Liver (tissue), 9 donors: Measurements from ENCODE around the gene PSAT1. TPM values are rescaled to one million over a fixed set of nuclear protein-coding genes. Genes with fewer than 3 reads are reported as not detected.

Source experiments
- DNase-seq: peaks from one replicate; pipeline ENCODE4 v3.0.0-alpha.2; 2017; ENCODE audit warnings: low spot score
- H3K27ac ChIP-seq, 2 donors: one replicate each; pipeline ENCODE4 v1.7.0; 2013; ENCODE audit warnings: inconsistent platforms in 2 of 2, low read length in 2 of 2, control low read depth in 1 of 2, low read depth in 1 of 2, mild to moderate bottlenecking in 1 of 2
- H3K27me3 ChIP-seq, 4 donors: one replicate each; pipeline versions ENCODE4 v1.6.1 to v1.7.0; 2013; ENCODE audit warnings: low read length in 3 of 4, inconsistent platforms in 1 of 4, mild to moderate bottlenecking in 1 of 4, moderate library complexity in 1 of 4; ENCODE audit not compliant: control insufficient read depth in 4 of 4, insufficient read depth in 4 of 4
- H3K36me3 ChIP-seq, 4 donors: one replicate each; pipeline versions ENCODE4 v1.6.1 to v1.7.0; 2013; ENCODE audit warnings: low read length in 3 of 4, mild to moderate bottlenecking in 3 of 4, low read depth in 1 of 4, moderate library complexity in 1 of 4; ENCODE audit not compliant: control insufficient read depth in 4 of 4, insufficient read depth in 3 of 4
- H3K4me1 ChIP-seq, 4 donors: one replicate each; pipeline versions ENCODE4 v1.6.1 to v1.7.0; 2013; ENCODE audit warnings: low read length in 3 of 4, mild to moderate bottlenecking in 3 of 4, moderate library complexity in 1 of 4; ENCODE audit not compliant: control insufficient read depth in 4 of 4, insufficient read depth in 4 of 4
- H3K4me3 ChIP-seq, 3 donors: one replicate each; pipeline versions ENCODE4 v1.6.1 to v1.7.0; 2013; ENCODE audit warnings: low read length in 3 of 3, control low read depth in 1 of 3, low read depth in 1 of 3, mild to moderate bottlenecking in 1 of 3
- H3K9ac ChIP-seq, 2 donors: one replicate each; pipeline ENCODE4 v1.7.0; 2013; ENCODE audit warnings: low read length in 2 of 2, mild to moderate bottlenecking in 2 of 2, moderate library complexity in 2 of 2, control low read depth in 1 of 2, low read depth in 1 of 2
- H3K9me3 ChIP-seq, 4 donors: one replicate each; pipeline versions ENCODE4 v1.6.1 to v1.7.0; 2013; ENCODE audit warnings: low read length in 3 of 4; ENCODE audit not compliant: control insufficient read depth in 4 of 4
- ATF3 ChIP-seq: IDR thresholded peaks from 2 replicates; pipeline ENCODE4 v1.6.1; 2016; ENCODE audit warnings: antibody characterized with exemption
- EGR1 ChIP-seq, 2 donors: IDR thresholded peaks; 2 replicates each; pipeline ENCODE4 v1.6.1; 2016 to 2018; ENCODE audit warnings: antibody characterized with exemption in 2 of 2, low read depth in 2 of 2
- FOXA1 ChIP-seq: IDR thresholded peaks from 2 replicates; pipeline ENCODE4 v1.6.1; 2016; ENCODE audit warnings: antibody characterized with exemption
- GABPA ChIP-seq, 2 donors: IDR thresholded peaks in 1 of 2; conservative IDR thresholded peaks in 1 of 2; 2 replicates each; pipeline ENCODE4 v1.6.1; 2016; ENCODE audit warnings: antibody characterized with exemption in 2 of 2, mild to moderate bottlenecking in 1 of 2, moderate library complexity in 1 of 2
- HNF4A ChIP-seq, 2 donors: conservative IDR thresholded peaks; 2 replicates each; pipeline ENCODE4 v1.6.1; 2016; ENCODE audit warnings: antibody characterized with exemption in 2 of 2, mild to moderate bottlenecking in 2 of 2
- HNF4G ChIP-seq: IDR thresholded peaks from 2 replicates; pipeline ENCODE4 v1.6.1; 2016; ENCODE audit warnings: antibody characterized with exemption
- JUND ChIP-seq, 2 donors: IDR thresholded peaks; 2 replicates each; pipeline ENCODE4 v1.6.1; 2016; ENCODE audit warnings: antibody characterized with exemption in 2 of 2
- MAX ChIP-seq: IDR thresholded peaks from 2 replicates; pipeline ENCODE4 v1.6.1; 2016; ENCODE audit warnings: antibody characterized with exemption
- NR2F2 ChIP-seq: IDR thresholded peaks from 2 replicates; pipeline ENCODE4 v1.6.1; 2016; ENCODE audit warnings: antibody characterized with exemption
- RAD21 ChIP-seq, 2 donors: IDR thresholded peaks; 2 replicates each; pipeline ENCODE4 v1.6.1; 2016; ENCODE audit warnings: antibody characterized with exemption in 2 of 2, mild to moderate bottlenecking in 2 of 2
- REST ChIP-seq: IDR thresholded peaks from 2 replicates; pipeline ENCODE4 v1.6.1; 2016; ENCODE audit warnings: antibody characterized with exemption, mild to moderate bottlenecking
- RXRA ChIP-seq, 2 donors: IDR thresholded peaks; 2 replicates each; pipeline ENCODE4 v1.6.1; 2017 to 2018; ENCODE audit warnings: antibody characterized with exemption in 2 of 2, mild to moderate bottlenecking in 1 of 2
- SP1 ChIP-seq: IDR thresholded peaks from 2 replicates; pipeline ENCODE4 v1.6.1; 2018; ENCODE audit warnings: antibody characterized with exemption, mild to moderate bottlenecking
- TAF1 ChIP-seq: conservative IDR thresholded peaks from 2 replicates; pipeline ENCODE4 v1.6.1; 2016; ENCODE audit warnings: antibody characterized with exemption, mild to moderate bottlenecking
- YY1 ChIP-seq: IDR thresholded peaks from 2 replicates; pipeline ENCODE4 v1.6.1; 2016; ENCODE audit warnings: antibody characterized with exemption, mild to moderate bottlenecking
- ZBTB33 ChIP-seq: IDR thresholded peaks from 2 replicates; pipeline ENCODE4 v1.6.1; 2016; ENCODE audit warnings: antibody characterized with exemption
- WGBS: extraction: QIAGEN DNeasy Blood & Tissue Kit; methylation state at CpG from one replicate; pipeline ENCODE4 v1.1.7; 2013; 5-methylcytosine and 5-hydroxymethylcytosine counted together
- polyA plus RNA-seq, 2 donors: library from polyadenylated mRNA; stranded (reverse) in 1 of 2; unstranded in 1 of 2; fragments of 200-250 nt in 1 of 2; fragments of >200 nt in 1 of 2; fragmentation: Nextera tagmentation in 1 of 2; extraction: Ambion mirVana in 1 of 2; gene quantifications; one replicate each; pipeline versions ENCODE4 v1.2.1 to v1.2.3, GENCODE V29; 2013 to 2015
- total RNA-seq, 2 donors: library from RNA; depleted of rRNA; stranded (reverse); fragments of >200 nt; gene quantifications; one replicate each; pipeline ENCODE4 v1.2.3, GENCODE V29; 2014
- donor health status: healthy.
- donor health status: healthy.
- donor health status: healthy.
- donor health status: healthy.
- donor health status: healthy.

Gene PSAT1
- total and polyA plus RNA-seq, 4 donors = 28.0 to 156 (median 66.8) TPM

- WGBS = 100% methylated on average over 1 of the region's 1 CpG
- TF ChIP-seq ATF3 (no peak), SP1 (no peak), MAX (no peak), RXRA (IDR thresholded peaks at IDR 0.05) (no peak), ZBTB33 (no peak), FOXA1 (no peak), JUND (IDR thresholded peaks at IDR 0.05) (no peak), TAF1 (no peak), HNF4G (no peak), GABPA (IDR thresholded peaks at IDR 0.05 in 1 of 2, conservative IDR thresholded peaks at IDR 0.05 in 1 of 2) (no peak), EGR1 (IDR thresholded peaks at IDR 0.05; ENCODE audit: low read depth in 2 of 2) (no peak), HNF4A (conservative IDR thresholded peaks at IDR 0.05) (no peak), RAD21 (IDR thresholded peaks at IDR 0.05) (no peak), YY1 (no peak)
- Histone ChIP-seq H3K36me3 (no peaks in the 10 kb centered on the region), H3K27ac (no peak overlapping the region), H3K9ac (no peak overlapping the region), H3K27me3 (no peaks in the 10 kb centered on the region), H3K9me3 (no peaks in the 10 kb centered on the region), H3K4me3 (no peak overlapping the region), H3K4me1 (no peaks in the 10 kb centered on the region)
- no peak for DNase-seq
Measured at GRCh38 chr9:78348848-78349247, 51.9 kb downstream of the PSAT1 start.

- Histone ChIP-seq H3K27me3 (no peaks in the 10 kb centered on the region), H3K9me3 (no peaks in the 10 kb centered on the region), H3K9ac (no peak overlapping the region), H3K27ac (no peak overlapping the region), H3K36me3 (no peaks in the 10 kb centered on the region), H3K4me1 (no peaks in the 10 kb centered on the region), H3K4me3 (no peak overlapping the region)
- no peak for TF ChIP-seq SP1
- TF ChIP-seq GABPA (IDR thresholded peaks at IDR 0.05 in 1 of 2, conservative IDR thresholded peaks at IDR 0.05 in 1 of 2) = no peak
- no peak for TF ChIP-seq HNF4G
- TF ChIP-seq HNF4A (conservative IDR thresholded peaks at IDR 0.05) = no peak
- no peak for TF ChIP-seq YY1
- TF ChIP-seq REST = no peak
- TF ChIP-seq ZBTB33 = no peak
- no peak for TF ChIP-seq MAX
- TF ChIP-seq EGR1 (IDR thresholded peaks at IDR 0.05; ENCODE audit: low read depth in 2 of 2) = no peak
- TF ChIP-seq NR2F2 = no peak
- no peak for DNase-seq
- WGBS = 86% methylated on average over 2 of the region's 2 CpGs
Measured at GRCh38 chr9:78351816-78352215, 54.9 kb downstream of the PSAT1 start.
